HepG2 (cell line): ENCODE results near the gene ART3. TPM values are rescaled to one million over a fixed set of nuclear protein-coding genes. Genes with fewer than 3 reads are reported as not detected.

Source experiments
- ARID5B ChIP-seq: IDR thresholded peaks from 2 replicates; pipeline ENCODE4 v1.4.0; 2020; ENCODE audit warnings: mild to moderate bottlenecking, missing genetic modification reagents
- ISL2 ChIP-seq: sonication (generic); formaldehyde crosslinking; IDR thresholded peaks from 2 replicates; pipeline ENCODE4 v1.5.0; 2020; ENCODE audit warnings: missing genetic modification reagents
- MAFG ChIP-seq: sonication (generic); formaldehyde crosslinking; IDR thresholded peaks from 2 replicates; pipeline ENCODE4 v1.5.1; 2020; ENCODE audit warnings: mild to moderate bottlenecking, missing genetic modification reagents
- SAP130 ChIP-seq: IDR thresholded peaks from 2 replicates; pipeline ENCODE4 v1.6.1; 2016; ENCODE audit warnings: low read depth
- SIX4 ChIP-seq: sonication (generic); formaldehyde crosslinking; IDR thresholded peaks from 2 replicates; pipeline ENCODE4 v1.4.0; 2020; ENCODE audit warnings: missing genetic modification reagents
- SRSF9 ChIP-seq: fragments of 200-400 bp; formaldehyde crosslinking; IDR thresholded peaks from 2 replicates; pipeline ENCODE4 v1.6.1; 2018; ENCODE audit warnings: borderline replicate concordance, mild to moderate bottlenecking, low read depth, low read length; ENCODE audit not compliant: insufficient read depth, poor library complexity, severe bottlenecking
- TFDP2 ChIP-seq: sonication (generic); formaldehyde crosslinking; IDR thresholded peaks from 2 replicates; pipeline ENCODE4 v1.4.0; 2020; ENCODE audit warnings: missing genetic modification reagents
- TFE3 ChIP-seq: IDR thresholded peaks from 2 replicates; pipeline ENCODE4 v1.6.1; 2016
- ZMYM2 ChIP-seq: sonication (generic); formaldehyde crosslinking; IDR thresholded peaks from 2 replicates; pipeline ENCODE4 v1.8.0; 2022; ENCODE audit warnings: mild to moderate bottlenecking, missing genetic modification reagents
- ZNF460 ChIP-seq: sonication (generic); formaldehyde crosslinking; IDR thresholded peaks from 2 replicates; pipeline ENCODE4 v1.5.1; 2020; ENCODE audit warnings: missing genetic modification reagents, mild to moderate bottlenecking, borderline replicate concordance
- ZNF501 ChIP-seq: sonication (generic); formaldehyde crosslinking; IDR thresholded peaks from 2 replicates; pipeline ENCODE4 v1.5.1; 2020; ENCODE audit warnings: mild to moderate bottlenecking, moderate library complexity, missing genetic modification reagents
- ZNF530 ChIP-seq: sonication (generic); formaldehyde crosslinking; IDR thresholded peaks from 2 replicates; pipeline ENCODE4 v1.5.0; 2020; ENCODE audit warnings: low read depth, mild to moderate bottlenecking, missing genetic modification reagents
- ZNF562 ChIP-seq: sonication (generic); formaldehyde crosslinking; IDR thresholded peaks from 2 replicates; pipeline ENCODE4 v1.8.0; 2022; ENCODE audit warnings: missing genetic modification reagents, borderline replicate concordance
- ZNF878 ChIP-seq: sonication (generic); formaldehyde crosslinking; IDR thresholded peaks from 2 replicates; pipeline ENCODE4 v1.8.1; 2023; ENCODE audit warnings: mild to moderate bottlenecking, missing genetic modification reagents, moderate library complexity
- polyA plus RNA-seq, 8 experiments: library from polyadenylated mRNA; depleted of rRNA in 3 of 8; stranded (reverse) in 7 of 8; unstranded in 1 of 8; fragments of >200 nt; fragmentation: Illumina TruSeq in 4 of 8; extraction: Trizol in 4 of 8; gene quantifications; 2 replicates each; pipeline versions ENCODE4 v1.2.1 to v1.2.3, GENCODE V29; 2011 to 2016; ENCODE audit warnings: low read depth in 4 of 8, missing spikeins in 1 of 8, mixed read lengths in 1 of 8; ENCODE audit not compliant: insufficient read depth in 1 of 8
- total RNA-seq, 5 experiments: library from RNA; depleted of rRNA; stranded (reverse); fragments of >200 nt; fragmentation: Illumina TruSeq; extraction: Trizol; gene quantifications; 2 replicates each; pipeline ENCODE4 v1.2.3, GENCODE V29; 2016; ENCODE audit warnings: low read depth in 1 of 5
- TF ChIP-seq, protein P1 (sequence below): sonication (generic); formaldehyde crosslinking; conservative IDR thresholded peaks from 2 replicates; pipeline ENCODE4 v1.8.0; 2022; ENCODE audit warnings: low read depth, missing genetic modification reagents
- TF ChIP-seq, protein P2 (sequence below): sonication (generic); formaldehyde crosslinking; IDR thresholded peaks from 2 replicates; pipeline ENCODE4 v1.9.0; 2021; ENCODE audit warnings: missing genetic modification reagents, borderline replicate concordance

Gene ART3
- total and polyA plus RNA-seq, 2 of the 13 experiments (the other 11 are each of a cell fraction or from before 2014, with no cell fraction given), result not detected

DNA sequence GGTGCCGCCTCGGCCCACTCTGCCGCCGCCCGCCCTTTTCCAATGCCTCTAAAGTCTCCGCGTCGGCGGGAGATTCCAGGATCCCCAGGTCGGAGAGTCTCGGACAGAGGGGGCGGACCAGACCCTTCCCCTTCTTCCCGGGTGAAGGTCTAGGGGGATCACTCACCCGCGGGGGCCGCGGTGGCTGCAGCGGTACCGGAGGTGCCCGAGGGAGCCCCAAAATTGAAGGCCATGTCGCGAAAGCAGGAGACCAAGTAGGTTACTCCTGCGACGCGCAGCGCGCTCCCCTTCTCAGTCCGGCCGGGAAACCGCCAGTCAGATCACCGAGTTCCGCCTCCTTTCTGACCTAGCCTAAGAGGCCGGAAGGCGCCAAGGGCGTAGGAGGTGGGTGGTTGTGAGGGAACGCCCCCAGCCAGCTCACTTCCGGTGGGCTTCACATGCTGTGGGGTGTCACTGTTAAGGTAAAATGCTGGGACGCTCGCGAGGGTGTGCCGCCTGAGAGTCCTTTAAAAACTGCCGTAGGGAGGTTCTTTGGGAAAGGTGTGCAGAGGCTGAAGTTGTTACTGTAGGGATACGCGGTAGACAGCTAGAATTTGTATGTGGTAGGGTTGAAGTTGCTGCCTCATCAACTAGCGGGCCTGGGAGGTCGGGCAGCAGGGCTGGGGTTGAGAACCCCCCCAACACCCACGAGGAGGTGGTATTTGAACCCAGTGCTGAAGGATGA, 73.8 kb downstream of the ART3 start, which contains the start of gene NUP54 (continued):
- TF ChIP-seq ARID5B (CRISPR knock-in tag), result peak; percentile 62
- TF ChIP-seq TFE3 (CRISPR knock-in tag), result peak; percentile 51; the same call in 1 of the 2 replicates
- peak; percentile 73 for TF ChIP-seq ISL2 (CRISPR knock-in tag)
- peak; percentile 93 for TF ChIP-seq TFDP2 (CRISPR knock-in tag)
- TF ChIP-seq, protein P1, sequence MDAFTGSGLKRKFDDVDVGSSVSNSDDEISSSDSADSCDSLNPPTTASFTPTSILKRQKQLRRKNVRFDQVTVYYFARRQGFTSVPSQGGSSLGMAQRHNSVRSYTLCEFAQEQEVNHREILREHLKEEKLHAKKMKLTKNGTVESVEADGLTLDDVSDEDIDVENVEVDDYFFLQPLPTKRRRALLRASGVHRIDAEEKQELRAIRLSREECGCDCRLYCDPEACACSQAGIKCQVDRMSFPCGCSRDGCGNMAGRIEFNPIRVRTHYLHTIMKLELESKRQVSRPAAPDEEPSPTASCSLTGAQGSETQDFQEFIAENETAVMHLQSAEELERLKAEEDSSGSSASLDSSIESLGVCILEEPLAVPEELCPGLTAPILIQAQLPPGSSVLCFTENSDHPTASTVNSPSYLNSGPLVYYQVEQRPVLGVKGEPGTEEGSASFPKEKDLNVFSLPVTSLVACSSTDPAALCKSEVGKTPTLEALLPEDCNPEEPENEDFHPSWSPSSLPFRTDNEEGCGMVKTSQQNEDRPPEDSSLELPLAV, result no peak
- TF ChIP-seq ZNF530 (CRISPR knock-in tag), result no peak
- TF ChIP-seq, protein P2, sequence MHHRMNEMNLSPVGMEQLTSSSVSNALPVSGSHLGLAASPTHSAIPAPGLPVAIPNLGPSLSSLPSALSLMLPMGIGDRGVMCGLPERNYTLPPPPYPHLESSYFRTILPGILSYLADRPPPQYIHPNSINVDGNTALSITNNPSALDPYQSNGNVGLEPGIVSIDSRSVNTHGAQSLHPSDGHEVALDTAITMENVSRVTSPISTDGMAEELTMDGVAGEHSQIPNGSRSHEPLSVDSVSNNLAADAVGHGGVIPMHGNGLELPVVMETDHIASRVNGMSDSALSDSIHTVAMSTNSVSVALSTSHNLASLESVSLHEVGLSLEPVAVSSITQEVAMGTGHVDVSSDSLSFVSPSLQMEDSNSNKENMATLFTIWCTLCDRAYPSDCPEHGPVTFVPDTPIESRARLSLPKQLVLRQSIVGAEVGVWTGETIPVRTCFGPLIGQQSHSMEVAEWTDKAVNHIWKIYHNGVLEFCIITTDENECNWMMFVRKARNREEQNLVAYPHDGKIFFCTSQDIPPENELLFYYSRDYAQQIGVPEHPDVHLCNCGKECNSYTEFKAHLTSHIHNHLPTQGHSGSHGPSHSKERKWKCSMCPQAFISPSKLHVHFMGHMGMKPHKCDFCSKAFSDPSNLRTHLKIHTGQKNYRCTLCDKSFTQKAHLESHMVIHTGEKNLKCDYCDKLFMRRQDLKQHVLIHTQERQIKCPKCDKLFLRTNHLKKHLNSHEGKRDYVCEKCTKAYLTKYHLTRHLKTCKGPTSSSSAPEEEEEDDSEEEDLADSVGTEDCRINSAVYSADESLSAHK, result no peak
- TF ChIP-seq MAFG (CRISPR knock-in tag), result no peak
- TF ChIP-seq SRSF9, result no peak
- no peak for TF ChIP-seq ZMYM2 (CRISPR knock-in tag)
- TF ChIP-seq SIX4 (CRISPR knock-in tag), result peak; percentile 79
- peak; percentile 94 for TF ChIP-seq ZNF878 (CRISPR knock-in tag)
- TF ChIP-seq ZNF562 (CRISPR knock-in tag), result no peak
- no peak; the same call in 1 of the 2 replicates for TF ChIP-seq ZNF460
- peak; percentile 97 for TF ChIP-seq ZNF501
- peak; percentile 97 for TF ChIP-seq SAP130 (CRISPR knock-in tag)
